ENCODE data around the gene ADARB2.

ADARB2 gene

GRCh38 chr10:1138529-1138928, 598.8 kb downstream of the ADARB2 start:
- in situ Hi-C loops (cut with MboI; ENCODE audit: low sequenced_read_pairs, unreplicated experiment) = no loop called here
- no peak for DNase-seq (ENCODE audit: low spot score)
- TF ChIP-seq CTCF (IDR thresholded peaks at IDR 0.05; ENCODE audit: borderline replicate concordance, control extremely low read depth, extremely low read depth, insufficient read depth, missing control alignments) = no peak

DNA sequence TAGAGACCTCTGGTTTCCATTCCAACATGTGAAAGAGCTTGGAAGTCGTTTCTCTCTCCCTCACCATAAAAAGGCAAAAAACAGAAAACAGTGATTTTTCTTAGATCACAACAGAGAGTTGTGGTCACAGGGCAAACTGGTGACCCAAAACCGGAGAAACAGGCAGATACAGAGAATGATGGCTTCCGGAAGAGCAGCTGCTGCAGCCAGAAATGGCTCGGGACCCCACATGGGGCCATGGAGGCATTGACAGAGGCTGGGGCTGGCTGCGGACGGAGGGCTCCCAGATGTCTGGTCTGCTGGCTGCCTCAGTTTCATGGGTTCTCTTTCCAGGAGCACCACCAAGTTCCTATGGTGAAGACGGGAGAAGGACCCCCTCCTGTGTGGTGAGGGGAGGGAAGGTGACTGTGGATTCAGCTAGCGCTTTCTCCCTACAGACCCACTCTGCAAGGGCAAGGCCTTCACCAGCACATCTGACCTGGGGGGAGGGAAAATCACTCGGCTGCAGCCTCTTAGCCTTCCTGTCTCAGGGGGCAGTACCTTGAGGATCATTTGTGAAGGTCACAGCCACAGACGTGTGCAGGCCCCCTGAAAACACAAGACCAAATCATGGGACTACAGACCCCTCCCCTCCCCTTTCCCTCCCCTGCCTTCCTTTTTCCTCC, 599.7 kb downstream of the ADARB2 start:
- DNase-seq (ENCODE audit: low spot score) = no peak
- in situ Hi-C loops (cut with MboI; ENCODE audit: low sequenced_read_pairs, unreplicated experiment) = no loop called here
- TF ChIP-seq CTCF (IDR thresholded peaks at IDR 0.05; ENCODE audit: borderline replicate concordance, control extremely low read depth, extremely low read depth, insufficient read depth, missing control alignments) = no peak

DNA sequence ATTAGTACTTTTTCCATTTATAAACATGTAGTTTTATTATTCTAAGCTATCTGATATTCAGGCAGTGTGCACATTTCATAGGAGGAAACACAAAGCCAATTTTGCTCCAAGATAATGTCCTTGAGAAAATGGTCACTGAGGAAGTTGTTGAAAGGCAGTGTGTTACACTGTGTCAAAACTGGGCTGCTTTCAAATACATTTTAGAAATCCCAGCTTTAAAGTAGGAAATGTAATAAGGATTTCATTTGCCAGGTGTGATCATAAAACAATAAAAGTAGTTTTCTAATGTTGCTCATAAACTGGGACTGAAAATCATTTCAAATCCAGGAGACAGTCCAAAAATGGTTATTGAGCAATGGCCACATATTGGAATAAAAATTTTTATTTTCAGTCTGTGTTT, 601.1 kb downstream of the ADARB2 start:
- in situ Hi-C loops (cut with MboI; ENCODE audit: low sequenced_read_pairs, unreplicated experiment) = no loop called here
- no peak for DNase-seq (ENCODE audit: low spot score)
- TF ChIP-seq CTCF (IDR thresholded peaks at IDR 0.05; ENCODE audit: borderline replicate concordance, control extremely low read depth, extremely low read depth, insufficient read depth, missing control alignments) = no peak

DNA sequence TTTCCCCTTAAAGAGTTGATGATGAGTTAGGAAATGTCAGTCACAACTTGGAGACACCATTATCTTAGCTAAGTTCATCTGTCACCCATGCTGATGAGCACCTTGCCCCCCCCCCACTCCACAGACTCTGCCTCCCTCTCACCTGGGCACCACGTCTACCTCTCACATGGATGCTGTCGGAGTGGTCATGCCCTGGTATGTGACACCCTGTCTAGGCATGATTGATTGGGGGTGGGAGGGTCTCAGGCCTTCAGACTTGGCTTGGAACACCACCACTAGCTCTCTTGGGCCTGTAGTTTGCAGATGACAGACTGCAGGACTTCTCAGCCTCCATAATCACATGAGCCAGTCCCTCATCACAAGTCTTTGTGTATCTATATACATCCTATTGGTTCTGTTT, 603.2 kb downstream of the ADARB2 start:
- no peak for DNase-seq (ENCODE audit: low spot score)
- in situ Hi-C loops (cut with MboI; ENCODE audit: low sequenced_read_pairs, unreplicated experiment) = no loop called here
- no peak for TF ChIP-seq CTCF (IDR thresholded peaks at IDR 0.05; ENCODE audit: borderline replicate concordance, control extremely low read depth, extremely low read depth, insufficient read depth, missing control alignments)

- DNase-seq (ENCODE audit: low spot score) = no peak
- in situ Hi-C loops (cut with MboI; ENCODE audit: low sequenced_read_pairs, unreplicated experiment) = no loop called here
- TF ChIP-seq CTCF (IDR thresholded peaks at IDR 0.05; ENCODE audit: borderline replicate concordance, control extremely low read depth, extremely low read depth, insufficient read depth, missing control alignments) = no peak
Observed at GRCh38 chr10:1133495-1134045, 603.8 kb downstream of the ADARB2 start.

- in situ Hi-C loops (cut with MboI; ENCODE audit: low sequenced_read_pairs, unreplicated experiment) = no loop called here
- DNase-seq (ENCODE audit: low spot score) = no peak
- TF ChIP-seq CTCF (IDR thresholded peaks at IDR 0.05; ENCODE audit: borderline replicate concordance, control extremely low read depth, extremely low read depth, insufficient read depth, missing control alignments) = no peak
Observed at GRCh38 chr10:1132584-1132983, 604.7 kb downstream of the ADARB2 start.

All from GM13976 (cell line).